ENCODE measurements around the gene TADA2B. TPM values are rescaled to one million over a fixed set of nuclear protein-coding genes. Genes with fewer than 3 reads are reported as not detected.

The TADA2B gene
- total and polyA plus RNA-seq, 9 of the 15 experiments (the other 6 are each of a cell fraction or from before 2014, with no cell fraction given) = 0.55 to 12.2 (median 7.5) TPM

DNA sequence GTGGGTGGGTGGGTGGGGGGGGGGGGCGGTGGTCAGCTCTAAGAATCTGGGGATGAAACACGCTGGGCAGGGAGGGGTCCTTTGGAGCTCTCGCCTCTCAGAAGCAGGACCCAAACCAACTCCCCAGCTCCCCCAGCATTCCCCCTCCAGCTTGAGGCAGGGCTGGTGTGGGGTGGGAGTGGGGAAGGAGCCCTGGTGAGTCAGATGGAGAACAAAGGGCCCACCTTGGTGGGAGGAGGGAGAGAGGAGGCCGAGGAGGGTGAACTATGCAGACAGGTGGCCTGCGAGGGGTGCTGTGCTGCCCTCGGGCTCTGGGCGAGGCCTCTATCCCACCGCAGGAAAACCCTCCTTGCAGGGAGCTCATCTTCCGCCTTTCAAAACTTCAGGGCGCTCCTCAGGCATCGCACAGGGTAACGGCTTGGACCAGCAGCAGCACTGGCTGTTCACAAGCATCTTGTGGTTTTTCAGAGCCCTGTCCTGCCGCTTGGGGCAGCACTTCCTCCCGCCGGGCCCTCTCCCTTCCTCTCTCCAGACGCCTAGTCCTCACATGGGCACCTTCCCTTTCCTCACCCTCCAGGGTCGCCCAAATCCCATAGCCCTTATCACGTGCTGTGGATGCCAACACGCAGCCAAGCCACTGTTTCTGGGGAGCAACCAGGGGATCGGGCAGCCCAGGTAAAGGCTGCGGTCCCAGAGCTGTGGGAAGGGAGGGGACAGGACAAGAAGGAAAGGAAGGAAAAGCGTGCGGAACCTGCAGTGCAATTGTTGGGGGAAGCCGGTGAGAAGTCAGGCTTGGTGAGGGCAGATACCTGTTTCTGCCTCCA, 58.7 kb downstream of the TADA2B start (continued):
- TF ChIP-seq, protein P1, sequence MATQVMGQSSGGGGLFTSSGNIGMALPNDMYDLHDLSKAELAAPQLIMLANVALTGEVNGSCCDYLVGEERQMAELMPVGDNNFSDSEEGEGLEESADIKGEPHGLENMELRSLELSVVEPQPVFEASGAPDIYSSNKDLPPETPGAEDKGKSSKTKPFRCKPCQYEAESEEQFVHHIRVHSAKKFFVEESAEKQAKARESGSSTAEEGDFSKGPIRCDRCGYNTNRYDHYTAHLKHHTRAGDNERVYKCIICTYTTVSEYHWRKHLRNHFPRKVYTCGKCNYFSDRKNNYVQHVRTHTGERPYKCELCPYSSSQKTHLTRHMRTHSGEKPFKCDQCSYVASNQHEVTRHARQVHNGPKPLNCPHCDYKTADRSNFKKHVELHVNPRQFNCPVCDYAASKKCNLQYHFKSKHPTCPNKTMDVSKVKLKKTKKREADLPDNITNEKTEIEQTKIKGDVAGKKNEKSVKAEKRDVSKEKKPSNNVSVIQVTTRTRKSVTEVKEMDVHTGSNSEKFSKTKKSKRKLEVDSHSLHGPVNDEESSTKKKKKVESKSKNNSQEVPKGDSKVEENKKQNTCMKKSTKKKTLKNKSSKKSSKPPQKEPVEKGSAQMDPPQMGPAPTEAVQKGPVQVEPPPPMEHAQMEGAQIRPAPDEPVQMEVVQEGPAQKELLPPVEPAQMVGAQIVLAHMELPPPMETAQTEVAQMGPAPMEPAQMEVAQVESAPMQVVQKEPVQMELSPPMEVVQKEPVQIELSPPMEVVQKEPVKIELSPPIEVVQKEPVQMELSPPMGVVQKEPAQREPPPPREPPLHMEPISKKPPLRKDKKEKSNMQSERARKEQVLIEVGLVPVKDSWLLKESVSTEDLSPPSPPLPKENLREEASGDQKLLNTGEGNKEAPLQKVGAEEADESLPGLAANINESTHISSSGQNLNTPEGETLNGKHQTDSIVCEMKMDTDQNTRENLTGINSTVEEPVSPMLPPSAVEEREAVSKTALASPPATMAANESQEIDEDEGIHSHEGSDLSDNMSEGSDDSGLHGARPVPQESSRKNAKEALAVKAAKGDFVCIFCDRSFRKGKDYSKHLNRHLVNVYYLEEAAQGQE (IDR thresholded peaks at IDR 0.05; ENCODE audit: borderline replicate concordance) = peak; percentile 48
- TF ChIP-seq, protein P1 (CRISPR knock-in tag; IDR thresholded peaks at IDR 0.05; ENCODE audit: low read depth) = no peak
- no peak for TF ChIP-seq CREB3 (tag; conservative IDR thresholded peaks at IDR 0.05; ENCODE audit: low read depth)
- TF ChIP-seq HDAC2 (IDR thresholded peaks at IDR 0.05) = 0 out of 2 replicates have a peak, but pooled peaks have one; percentile 35
- no peak for TF ChIP-seq ZNF175 (CRISPR knock-in tag; IDR thresholded peaks at IDR 0.05; ENCODE audit: low read depth)
- peak; percentile 42 for TF ChIP-seq RBM39 (optimal IDR thresholded peaks at IDR 0.05; ENCODE audit: low read depth, low read length)
- no peak for TF ChIP-seq ARID3B (CRISPR knock-in tag; IDR thresholded peaks at IDR 0.05; ENCODE audit: borderline replicate concordance)
- no peak for TF ChIP-seq DNMT1 (IDR thresholded peaks at IDR 0.05)
- TF ChIP-seq SAFB (IDR thresholded peaks at IDR 0.05; ENCODE audit: borderline replicate concordance, low read depth, low read length) = no peak
- no peak for TF ChIP-seq MBD1 (CRISPR knock-in tag; IDR thresholded peaks at IDR 0.05)
- TF ChIP-seq CHD2 (IDR thresholded peaks at IDR 0.05; ENCODE audit: low read depth, low read length) = no peak
- no peak for TF ChIP-seq HNRNPLL (IDR thresholded peaks at IDR 0.05; ENCODE audit: low read depth, low read length, poor library complexity, severe bottlenecking)

Data from K562 (cell line).